ENCODE data around the gene SLC7A1. TPM values are rescaled to one million over a fixed set of nuclear protein-coding genes. Genes with fewer than 3 reads are reported as not detected.
A peak's percentile ranks its signal among the peaks of the same experiment; 100 is the strongest.

Gene SLC7A1
- total and polyA plus RNA-seq, 2 of the 13 experiments (the other 11 are each of a cell fraction or from before 2014, with no cell fraction given): 14.5 to 15.3 TPM

GRCh38 chr13:29573190-29573589 is 22.3 kb downstream of the SLC7A1 start:
- Histone ChIP-seq H3K36me3 (replicated peaks in 1 of 2; ENCODE audit: control insufficient read depth in 1 of 2, insufficient read depth in 2 of 2, low read length in 2 of 2) (no peaks in the 10 kb centered on the region; a peak in 1 of 5 replicates), H3K79me2 (ENCODE audit: insufficient read depth, low read length) (peaks cover 94% of the 10 kb centered on the region), H3K9me3 (ENCODE audit: low read length) (no peaks in the 10 kb centered on the region), H3K4me1 (ENCODE audit: insufficient read depth, low read length) (peaks cover 94% of the 10 kb centered on the region), H3K4me2 (ENCODE audit: low read depth, low read length) (peak overlapping the region; percentile 38; the same call in 1 of the 2 replicates), H3K27me3 (ENCODE audit: control insufficient read depth in 1 of 2, insufficient read depth in 2 of 2, low read length in 2 of 2) (no peaks in the 10 kb centered on the region), H4K20me1 (ENCODE audit: insufficient read depth, low read length) (peaks cover 43% of the 10 kb centered on the region), H3K27ac (ENCODE audit: extremely low read length, insufficient read depth, low read length) (peak overlapping the region; percentile 41), H3K9ac (ENCODE audit: insufficient read depth, low read depth, low read length) (peak overlapping the region; percentile 20; the same call in 1 of the 2 replicates), H3K4me3 (replicated peaks in 1 of 3; ENCODE audit: insufficient read depth in 1 of 3, low read depth in 2 of 3, low read length in 3 of 3) (no peak overlapping the region), H2AFZ (ENCODE audit: low read length) (no peak overlapping the region)
- in situ Hi-C loops (cut with HindIII; ENCODE audit: extremely low pct_ligation_motif_present, low pct_unique_long_range_greater_than_20kb) (no loop called here), intact Hi-C loops (cut with micrococcal nuclease; ENCODE audit: unreplicated experiment) (no loop called here)
- no peak for DNase-seq (ENCODE audit: low spot score)
- POLR2A ChIA-PET: no interaction called here
- 32% methylated on average over 8 of the region's 8 CpGs for WGBS (ENCODE audit: low lambda C conversion rate)
- CTCF ChIA-PET (ENCODE audit: low intra/inter-chr PET ratio, low total read pairs): no interaction called here
- TF ChIP-seq AGO1 (IDR thresholded peaks at IDR 0.05; ENCODE audit: low read depth, low read length, poor library complexity, severe bottlenecking): no peak
- 0 out of 2 replicates have a peak, but pooled peaks have one; percentile 22 for TF ChIP-seq HDAC1 (CRISPR knock-in tag; IDR thresholded peaks at IDR 0.05)
- TF ChIP-seq, protein P1, sequence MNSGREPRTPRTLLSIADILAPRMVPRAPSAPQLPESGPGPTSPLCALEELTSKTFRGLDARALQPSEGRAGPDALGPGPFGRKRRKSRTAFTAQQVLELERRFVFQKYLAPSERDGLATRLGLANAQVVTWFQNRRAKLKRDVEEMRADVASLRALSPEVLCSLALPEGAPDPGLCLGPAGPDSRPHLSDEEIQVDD (CRISPR knock-in tag; IDR thresholded peaks at IDR 0.05; ENCODE audit: borderline replicate concordance): no peak
- peak; percentile 11 for TF ChIP-seq RBM22 (optimal IDR thresholded peaks at IDR 0.05; ENCODE audit: low read length)
- peak; percentile 30 for TF ChIP-seq ASH2L (IDR thresholded peaks at IDR 0.05; ENCODE audit: insufficient read length, low read depth, low read length)
- peak; percentile 23; the same call in 1 of the 2 replicates for TF ChIP-seq SAP130 (CRISPR knock-in tag; IDR thresholded peaks at IDR 0.05; ENCODE audit: low read depth)
- TF ChIP-seq, protein P2, sequence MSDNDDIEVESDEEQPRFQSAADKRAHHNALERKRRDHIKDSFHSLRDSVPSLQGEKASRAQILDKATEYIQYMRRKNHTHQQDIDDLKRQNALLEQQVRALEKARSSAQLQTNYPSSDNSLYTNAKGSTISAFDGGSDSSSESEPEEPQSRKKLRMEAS (IDR thresholded peaks at IDR 0.05): peak; percentile 44; the same call in 1 of the 2 replicates
- TF ChIP-seq TFAP4 (IDR thresholded peaks at IDR 0.05; ENCODE audit: borderline replicate concordance, low read depth): peak; percentile 37; the same call in 1 of the 2 replicates
- peak; percentile 66 for TF ChIP-seq ELF3 (CRISPR knock-in tag; IDR thresholded peaks at IDR 0.05)
- peak; percentile 12 for FAIRE-seq
- peak; percentile 29 for ATAC-seq
- BruUV-seq (replicated peaks): no TSS peak
